Embryonic facial prominence (tissue), 1 donor: ENCODE data around the gene FICD.
"Not testable (repeated sequence)": the region's sequence is repeated elsewhere in the genome, so short reads cannot be mapped to it uniquely, and the experiment has no call there.

ENCODE experiments used
- DNase-seq: peaks from one replicate; pipeline ENCODE4 v3.0.0-alpha.2; 2016; ENCODE audit errors: extremely low spot score

Gene FICD

DNA sequence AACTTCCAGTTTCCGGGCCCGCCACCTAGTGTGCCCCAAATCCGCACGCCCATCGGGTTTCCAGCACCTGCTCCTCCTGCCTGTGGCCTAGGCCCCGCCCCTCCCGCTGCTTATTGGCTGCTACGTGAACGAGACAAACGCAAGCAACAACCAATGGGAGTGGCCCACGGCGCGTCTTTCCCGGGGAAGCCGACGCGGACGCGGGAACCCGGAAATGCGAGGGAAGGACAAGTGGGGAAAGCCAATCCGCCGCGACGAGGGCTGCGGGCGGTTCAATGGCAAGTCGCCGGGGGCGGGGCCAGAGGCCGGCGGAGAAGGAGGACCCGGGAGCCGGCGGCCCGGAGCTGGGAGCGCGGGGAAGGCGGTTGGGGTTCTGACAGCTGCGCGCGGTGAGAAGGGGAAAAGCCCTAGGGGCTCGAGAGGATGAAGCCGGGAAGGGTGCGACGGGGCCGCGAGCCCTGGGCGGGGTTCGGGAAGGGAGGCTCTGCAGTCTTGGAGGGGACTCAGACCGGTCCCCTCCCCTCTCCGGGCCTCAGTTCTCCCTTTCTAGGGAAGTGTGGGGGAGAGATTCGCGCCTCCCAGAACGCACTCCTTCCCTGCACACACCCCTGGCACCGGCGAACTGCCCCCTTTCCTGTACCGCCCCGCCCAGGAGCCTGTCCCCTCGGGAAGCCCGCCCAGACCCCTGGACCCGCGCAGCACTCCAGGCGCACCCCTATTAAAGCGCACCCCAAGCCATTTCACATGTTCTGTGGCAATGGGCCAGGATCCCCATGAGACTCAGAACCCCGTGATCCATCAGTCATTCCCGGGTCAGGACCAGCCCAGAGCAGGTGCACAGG is at the start of gene FICD:
Gene FICD (plus strand): TSS at position 305 of the 842 bp plus-strand sequence. CDS start 1,696 bp downstream, outside the sequence.
- DNase-seq: peak; percentile 96

DNA sequence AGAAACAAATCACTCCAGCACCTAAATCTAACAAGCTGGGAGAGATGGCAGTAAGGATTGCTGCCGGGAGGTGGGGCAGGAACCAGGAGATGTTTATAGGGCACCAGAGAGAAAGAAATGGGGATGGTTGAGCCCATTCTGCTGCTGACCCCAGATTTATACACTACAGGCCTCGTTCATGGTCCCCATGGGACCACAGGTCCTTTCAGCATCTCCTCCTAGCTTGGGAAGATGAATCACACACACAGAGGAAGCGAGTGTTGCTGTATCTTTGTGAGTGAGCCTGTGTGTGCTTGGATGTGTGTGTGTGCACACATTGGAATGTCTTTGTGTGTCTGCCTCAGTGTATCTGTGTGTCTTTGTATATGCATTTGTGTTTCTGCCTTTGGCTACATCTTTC is 49.7 kb upstream of the FICD start:
- DNase-seq: no peak

- DNase-seq: peak; percentile 21
These were observed 46.7 kb upstream of the FICD start for GRCh38 chr12:108468196-108468968.

DNA sequence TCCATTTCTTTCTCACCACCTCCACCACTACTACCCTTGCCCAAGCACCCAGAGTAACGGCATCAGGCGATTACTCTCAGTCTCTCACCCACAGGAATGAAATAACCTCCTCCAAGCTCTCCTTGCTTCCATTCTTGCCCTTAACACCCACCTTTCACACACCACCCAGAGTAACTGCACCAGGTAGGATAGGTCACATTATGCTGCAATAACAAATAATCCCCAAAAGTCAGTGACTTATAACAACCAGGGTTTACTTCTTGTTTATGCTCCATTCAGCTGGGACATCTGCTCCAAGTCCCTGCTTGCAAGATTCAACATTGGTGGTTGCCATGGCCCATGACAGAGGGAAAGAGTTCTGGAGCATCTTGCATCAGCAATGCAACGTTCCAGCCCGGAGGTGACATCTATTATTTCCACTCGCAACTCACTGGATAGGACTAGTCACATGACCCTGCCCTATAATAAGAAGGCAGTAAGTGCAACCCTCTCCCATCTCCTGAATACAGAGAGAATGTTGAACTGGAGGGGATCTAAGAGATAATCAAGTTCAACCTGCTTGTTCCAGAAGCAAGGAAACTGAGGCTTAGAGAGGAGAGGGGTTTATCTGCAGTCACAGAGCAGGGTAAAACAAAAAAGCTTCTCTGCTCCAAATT is 41.5 kb upstream of the FICD start:
- DNase-seq: no peak

- DNase-seq: no peak
These were observed 39.7 kb upstream of the FICD start for GRCh38 chr12:108475396-108475795.

GRCh38 chr12:108477055-108477880 is 37.8 kb upstream of the FICD start:
- no peak for DNase-seq

DNA sequence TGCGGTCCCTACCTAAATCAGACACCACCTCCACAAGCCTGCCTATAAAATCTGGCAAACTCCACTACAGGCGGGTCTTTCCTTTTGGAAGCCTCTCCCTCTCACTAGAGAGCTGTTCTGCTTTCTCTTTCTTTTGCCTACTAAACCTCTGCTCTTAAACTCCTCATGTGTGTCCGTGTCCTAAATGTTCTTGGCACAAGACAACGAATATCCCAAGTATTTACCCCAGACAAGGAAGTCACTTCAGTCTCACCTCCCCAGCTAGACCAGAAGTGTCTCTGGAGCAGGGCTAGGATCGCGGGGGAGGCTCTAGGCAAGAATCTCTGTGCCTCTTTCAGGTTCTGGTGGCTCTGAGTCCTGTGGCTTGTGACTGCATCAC is 37.2 kb upstream of the FICD start:
- no peak for DNase-seq

DNA sequence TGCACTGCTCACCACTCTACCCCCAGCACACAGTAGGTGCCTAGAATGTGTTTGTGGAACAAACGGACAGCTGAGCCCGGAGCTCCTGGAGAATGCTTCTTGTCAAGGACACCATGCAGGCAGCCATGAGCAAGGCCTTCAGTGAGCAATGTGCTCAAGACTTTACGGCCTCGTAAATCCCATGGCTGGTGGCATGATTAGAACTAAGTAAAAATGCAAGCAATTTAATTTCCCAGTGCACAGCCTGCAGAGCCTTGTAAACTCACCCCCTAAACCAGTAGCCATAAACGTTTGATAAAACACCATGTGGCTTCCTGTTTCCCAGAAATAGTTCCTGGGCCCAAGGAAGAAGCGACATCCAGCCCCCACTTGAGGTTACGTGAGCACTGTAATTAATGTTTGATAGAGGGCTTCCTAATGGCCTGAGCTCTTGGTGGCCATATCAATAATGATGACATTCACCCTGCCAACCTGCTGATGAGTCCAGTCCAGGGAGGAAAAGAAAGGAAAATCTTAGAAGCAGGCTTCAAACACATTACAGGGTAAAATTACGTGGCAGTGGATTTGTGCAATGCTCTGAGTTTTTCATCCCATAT is 36.4 kb upstream of the FICD start:
- no peak for DNase-seq

GRCh38 chr12:108479364-108480070 is 35.6 kb upstream of the FICD start:
- DNase-seq: no peak

DNA sequence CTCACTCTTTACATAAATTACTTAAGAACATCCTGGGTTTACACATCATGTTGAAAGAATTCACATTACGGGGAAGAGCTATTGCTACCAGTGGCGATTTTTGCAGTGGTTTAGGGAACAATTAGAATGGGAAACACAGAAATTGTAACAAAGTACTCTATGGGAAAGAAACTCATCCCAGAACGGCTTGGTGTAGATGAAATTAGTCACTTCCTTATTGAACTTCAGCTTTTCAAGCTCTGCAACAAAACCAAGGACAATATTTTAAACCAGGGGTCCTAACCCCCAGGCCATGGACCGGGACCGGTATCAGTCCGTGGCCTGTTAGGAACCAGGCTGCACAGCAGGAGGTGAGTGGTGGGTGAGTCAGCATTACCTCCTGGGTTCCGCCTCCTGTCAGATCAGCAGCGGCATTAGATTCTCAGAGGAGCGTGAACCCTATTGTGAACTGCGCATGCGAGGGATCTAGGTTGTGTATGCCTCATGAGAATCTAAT is 32.3 kb upstream of the FICD start:
- no peak for DNase-seq

- DNase-seq: no peak
These were observed 31.6 kb upstream of the FICD start for GRCh38 chr12:108483213-108484059.

GRCh38 chr12:108484431-108484830 is 30.6 kb upstream of the FICD start:
- DNase-seq: no peak

DNA sequence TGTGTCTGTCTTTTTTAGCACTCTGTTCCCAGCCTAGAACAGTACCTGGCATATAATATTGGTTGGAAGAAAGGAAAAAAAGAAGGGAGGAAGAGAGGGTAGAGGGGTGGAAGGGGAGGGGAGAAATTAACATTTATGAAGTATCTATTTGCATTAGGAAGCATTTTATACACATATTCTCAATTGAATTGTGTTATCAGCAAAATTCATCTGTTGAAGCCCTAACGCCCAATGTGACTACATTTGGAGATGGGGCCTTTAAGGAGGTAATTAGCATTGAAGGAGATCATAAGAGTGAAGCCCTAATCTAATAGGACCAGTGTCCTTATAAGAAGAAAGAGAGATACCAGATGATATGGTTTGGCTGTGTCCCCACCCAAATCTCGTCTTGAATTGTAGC is 30.2 kb upstream of the FICD start:
- DNase-seq: no peak

GRCh38 chr12:108485371-108485770 is 29.7 kb upstream of the FICD start:
- DNase-seq: not testable (repeated sequence)

DNA sequence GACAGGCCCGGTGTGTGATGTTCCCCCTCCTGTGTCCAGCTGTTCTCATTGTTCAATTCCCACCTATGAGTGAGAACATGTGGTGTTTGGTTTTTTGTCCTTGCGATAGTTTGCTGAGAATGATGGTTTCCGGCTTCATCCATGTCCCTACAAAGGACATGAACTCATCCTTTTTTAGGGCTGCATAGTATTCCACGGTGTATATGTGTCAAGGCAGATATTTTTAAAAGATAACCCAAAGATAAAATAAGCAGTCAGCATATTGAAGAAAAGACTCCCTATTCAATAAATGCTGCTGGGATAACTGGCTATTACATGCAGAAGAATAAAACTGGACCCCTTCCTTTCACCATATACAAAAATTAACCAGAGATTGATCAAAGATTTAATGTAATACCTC is 28.0 kb upstream of the FICD start:
- DNase-seq: not testable (repeated sequence)

DNA sequence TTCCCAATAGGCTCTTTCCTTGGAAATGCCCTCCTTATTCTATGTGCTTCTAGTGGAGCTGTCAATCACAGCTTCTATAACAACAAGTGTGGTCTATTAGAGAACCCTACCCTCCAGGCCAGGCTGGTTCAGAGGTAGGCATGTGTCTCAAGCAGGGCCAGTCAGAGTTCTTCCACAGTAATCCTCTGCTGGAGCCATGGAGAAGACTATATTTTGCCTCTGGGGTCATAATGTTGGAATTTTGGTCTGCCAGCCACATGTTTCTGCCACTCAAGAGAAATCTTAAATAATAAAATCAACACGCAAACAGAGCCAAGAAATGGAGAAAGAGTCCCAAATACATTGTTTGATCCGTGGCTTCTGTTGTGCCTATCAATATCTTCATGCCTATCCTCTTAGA is 23.8 kb upstream of the FICD start:
- DNase-seq: no peak

GRCh38 chr12:108495054-108495453 is 20.0 kb upstream of the FICD start:
- DNase-seq: no peak

DNA sequence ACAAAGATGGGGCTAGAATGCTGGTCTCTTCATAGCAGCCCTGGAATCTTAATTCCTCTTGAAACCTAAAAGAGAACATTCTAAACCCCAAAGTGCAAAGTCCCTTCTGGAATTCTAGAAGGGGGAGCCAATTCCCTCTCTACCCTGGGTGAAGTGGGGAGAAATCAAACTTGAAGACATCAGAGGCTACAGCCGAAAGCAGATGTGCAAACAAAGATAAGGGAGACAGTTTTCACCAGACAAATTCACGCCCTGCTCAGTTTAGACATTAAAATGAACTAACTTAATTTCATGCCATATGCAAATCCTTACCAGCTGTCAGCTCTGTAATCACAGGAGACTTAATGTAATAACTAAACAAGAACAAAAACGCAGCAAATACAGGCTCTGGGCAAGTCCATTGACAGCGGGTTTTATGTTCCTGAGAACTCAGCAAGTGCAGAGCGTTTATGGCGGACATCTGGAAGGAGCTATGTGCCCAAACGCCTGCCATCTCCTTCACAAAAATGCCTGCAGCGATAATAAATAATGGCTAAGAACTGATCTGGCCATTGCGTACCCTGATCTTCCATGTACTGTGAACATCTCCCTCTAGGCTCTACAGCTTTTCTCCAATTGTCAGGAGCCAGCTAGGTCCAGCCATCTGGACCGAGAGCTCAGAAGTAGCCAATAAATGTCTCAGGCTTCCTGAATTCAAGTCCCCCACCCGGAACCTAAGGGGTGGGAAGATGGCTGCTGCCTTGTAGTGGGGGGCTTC is 19.1 kb upstream of the FICD start:
- no peak for DNase-seq

DNA sequence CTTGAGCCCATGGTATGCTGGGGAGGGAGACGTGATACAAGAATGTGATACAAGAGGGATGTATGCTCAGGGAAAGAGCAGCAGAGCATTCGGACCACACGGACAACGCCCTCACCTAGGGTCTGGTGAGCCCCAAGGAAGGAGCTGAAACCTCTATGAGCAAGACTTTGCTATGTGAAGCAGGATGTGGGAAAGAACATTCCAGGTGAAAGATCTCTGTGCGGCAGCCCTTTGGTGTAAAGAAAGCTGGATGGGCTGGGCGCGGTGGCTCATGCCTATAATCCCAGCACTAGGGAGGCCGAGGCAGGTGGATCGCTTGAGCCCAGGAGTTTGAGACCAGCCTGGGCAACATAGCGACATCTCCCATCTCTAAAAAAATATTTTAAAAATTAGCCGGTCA is 16.9 kb upstream of the FICD start:
- DNase-seq: no peak
